Astrocyte of the spinal cord (primary cell): ENCODE data around the gene PCED1A.
"Not testable (repeated sequence)": the region's sequence is repeated elsewhere in the genome, so short reads cannot be mapped to it uniquely, and the experiment has no call there.

ENCODE experiments used
- DNase-seq: peaks from one replicate; pipeline ENCODE4 v3.0.0; 2011; ENCODE audit warnings: low read depth, low spot score
- H3K4me3 ChIP-seq: 2 replicates; pipeline ENCODE4 v1.5.1; 2011; ENCODE audit warnings: low read depth, mild to moderate bottlenecking, low read length, moderate library complexity
- CTCF ChIP-seq: IDR thresholded peaks from 2 replicates; pipeline ENCODE4 v1.5.1; 2012; ENCODE audit warnings: low read depth, mild to moderate bottlenecking, low read length, inconsistent platforms
- in situ Hi-C: cut with HindIII; loops from 2 replicates; pipeline ENCODE4 v1.10.0; 2017; ENCODE audit warnings: low sequenced_read_pairs

Gene PCED1A

GRCh38 chr20:2815242-2815900, 25.1 kb downstream of the PCED1A start:
- in situ Hi-C loops = no loop called here
- no peak for DNase-seq
- no peak overlapping the region for H3K4me3 ChIP-seq
- no peak for TF ChIP-seq CTCF

- no peak within 1 kb of the TSS for H3K4me3 ChIP-seq
- TF ChIP-seq CTCF = no peak
- DNase-seq = peak; percentile 97
These were observed 25.8 kb downstream of the PCED1A start, which contains the start of gene C20orf141 for GRCh38 chr20:2814587-2815051. Gene C20orf141, plus strand, starts transcription at chr20:2814987. Its CDS starts 198 bp downstream, at chr20:2815185.

GRCh38 chr20:2814076-2814475, 26.4 kb downstream of the PCED1A start:
- DNase-seq = no peak
- no peak for TF ChIP-seq CTCF
- no peak overlapping the region for H3K4me3 ChIP-seq
- in situ Hi-C loops = no loop called here

More at GRCh38 chr20:2814587-2815051, 25.8 kb downstream of the PCED1A start, which contains the start of gene C20orf141:
- in situ Hi-C loops = no loop called here

GRCh38 chr20:2812189-2812588, 28.3 kb downstream of the PCED1A start:
- in situ Hi-C loops = no loop called here
- no peak for TF ChIP-seq CTCF
- DNase-seq = no peak
- no peak overlapping the region for H3K4me3 ChIP-seq

GRCh38 chr20:2809690-2810089, 30.8 kb downstream of the PCED1A start:
- no peak for TF ChIP-seq CTCF
- no peak for DNase-seq
- in situ Hi-C loops = no loop called here
- no peak overlapping the region for H3K4me3 ChIP-seq

GRCh38 chr20:2807929-2808328, 32.5 kb downstream of the PCED1A start:
- DNase-seq, in situ Hi-C loops, H3K4me3 ChIP-seq: not testable (repeated sequence)

- no peak for TF ChIP-seq CTCF
- no peak overlapping the region for H3K4me3 ChIP-seq
- no peak for DNase-seq
- in situ Hi-C loops = no loop called here
These were observed 33.4 kb downstream of the PCED1A start for GRCh38 chr20:2807019-2807418.
